ENCODE measurements around the gene ATXN1. TPM values are rescaled to one million over a fixed set of nuclear protein-coding genes. Genes with fewer than 3 reads are reported as not detected.

The ATXN1 gene
- total and polyA plus RNA-seq, 2 of the 13 experiments (the other 11 are each of a cell fraction or from before 2014, with no cell fraction given), result 20.7 to 39.5 TPM

- no peak overlapping the region for H3K4me3 ChIP-seq (replicated peaks in 1 of 3; ENCODE audit: insufficient read depth in 1 of 3, low read depth in 2 of 3, low read length in 3 of 3)
- H3K9me3 ChIP-seq (ENCODE audit: low read length), result no peaks in the 10 kb centered on the region
- ATAC-seq (no peak), DNase-seq (ENCODE audit: low spot score) (no peak), FAIRE-seq (no peak)
- no peak for TF ChIP-seq ZNF282 (IDR thresholded peaks at IDR 0.05; ENCODE audit: partially characterized antibody)
- no peak for TF ChIP-seq CBX1 (IDR thresholded peaks at IDR 0.05; ENCODE audit: low read depth)
- no peak for TF ChIP-seq ARID5B (CRISPR knock-in tag; IDR thresholded peaks at IDR 0.05)
- no peak overlapping the region for H3K4me2 ChIP-seq (ENCODE audit: low read depth, low read length)
- no peaks in the 10 kb centered on the region for H3K79me2 ChIP-seq (ENCODE audit: insufficient read depth, low read length)
- WGBS (ENCODE audit: low lambda C conversion rate), result 95% methylated on average over 6 of the region's 6 CpGs
- H3K27me3 ChIP-seq (ENCODE audit: control insufficient read depth in 1 of 2, insufficient read depth in 2 of 2, low read length in 2 of 2), result no peaks in the 10 kb centered on the region
- POLR2A ChIA-PET, result no interaction called here
- CTCF ChIA-PET (ENCODE audit: low intra/inter-chr PET ratio, low total read pairs), result no interaction called here
- in situ Hi-C loops (cut with HindIII; ENCODE audit: extremely low pct_ligation_motif_present, low pct_unique_long_range_greater_than_20kb), result no loop called here
- intact Hi-C loops (cut with micrococcal nuclease; ENCODE audit: unreplicated experiment), result no loop called here
- H3K9ac ChIP-seq (ENCODE audit: insufficient read depth, low read depth, low read length), result no peak overlapping the region
- no peaks in the 10 kb centered on the region for H4K20me1 ChIP-seq (ENCODE audit: insufficient read depth, low read length)
- no peak overlapping the region for H3K27ac ChIP-seq (ENCODE audit: extremely low read length, insufficient read depth, low read length)
- H2AFZ ChIP-seq (ENCODE audit: low read length), result no peak overlapping the region
- peaks cover 22 to 37% of the 10 kb centered on the region in 2 experiments for H3K36me3 ChIP-seq (replicated peaks in 1 of 2; ENCODE audit: control insufficient read depth in 1 of 2, insufficient read depth in 2 of 2, low read length in 2 of 2)
- BruUV-seq (replicated peaks), result no TSS peak
- no peaks in the 10 kb centered on the region for H3K4me1 ChIP-seq (ENCODE audit: insufficient read depth, low read length)
Observed at GRCh38 chr6:16651871-16652270, 109.4 kb downstream of the ATXN1 start.

GRCh38 chr6:16649890-16650289, 111.4 kb downstream of the ATXN1 start:
- Histone ChIP-seq H3K36me3 (replicated peaks in 1 of 2; ENCODE audit: control insufficient read depth in 1 of 2, insufficient read depth in 2 of 2, low read length in 2 of 2) (peaks cover 18 to 33% of the 10 kb centered on the region in 2 experiments), H3K4me2 (ENCODE audit: low read depth, low read length) (no peak overlapping the region), H3K9ac (ENCODE audit: insufficient read depth, low read depth, low read length) (no peak overlapping the region), H3K79me2 (ENCODE audit: insufficient read depth, low read length) (no peaks in the 10 kb centered on the region), H3K27me3 (ENCODE audit: control insufficient read depth in 1 of 2, insufficient read depth in 2 of 2, low read length in 2 of 2) (no peaks in the 10 kb centered on the region), H3K4me3 (replicated peaks in 1 of 3; ENCODE audit: insufficient read depth in 1 of 3, low read depth in 2 of 3, low read length in 3 of 3) (no peak overlapping the region), H3K4me1 (ENCODE audit: insufficient read depth, low read length) (peaks cover 18% of the 10 kb centered on the region), H2AFZ (ENCODE audit: low read length) (no peak overlapping the region), H3K27ac (ENCODE audit: extremely low read length, insufficient read depth, low read length) (no peak overlapping the region), H4K20me1 (ENCODE audit: insufficient read depth, low read length) (no peaks in the 10 kb centered on the region), H3K9me3 (ENCODE audit: low read length) (no peaks in the 10 kb centered on the region)
- intact Hi-C loops (cut with micrococcal nuclease; ENCODE audit: unreplicated experiment), result no loop called here
- in situ Hi-C loops (cut with HindIII; ENCODE audit: extremely low pct_ligation_motif_present, low pct_unique_long_range_greater_than_20kb), result no loop called here
- DNase-seq (ENCODE audit: low spot score) (no peak), FAIRE-seq (no peak), ATAC-seq (no peak)
- WGBS (ENCODE audit: low lambda C conversion rate), result 97% methylated on average over 5 of the region's 5 CpGs
- BruUV-seq (replicated peaks), result no TSS peak
- POLR2A ChIA-PET, result no interaction called here
- CTCF ChIA-PET (ENCODE audit: low intra/inter-chr PET ratio, low total read pairs), result no interaction called here
- TF ChIP-seq HNRNPH1 (optimal IDR thresholded peaks at IDR 0.05; ENCODE audit: low read depth, low read length) (no peak), MAFK (conservative IDR thresholded peaks at IDR 0.05 in 1 of 2, IDR thresholded peaks at IDR 0.05 in 1 of 2; ENCODE audit: low read length in 2 of 2) (peak; percentile 48 to 69), MIER2 (CRISPR knock-in tag; IDR thresholded peaks at IDR 0.05) (no peak), ZNF160 (CRISPR knock-in tag; IDR thresholded peaks at IDR 0.05) (no peak), MAFF (IDR thresholded peaks at IDR 0.05; ENCODE audit: low read depth, low read length) (0 out of 2 replicates have a peak, but pooled peaks have one; percentile 50), ZNF207 (IDR thresholded peaks at IDR 0.05; ENCODE audit: borderline replicate concordance) (no peak), NR2F1 (CRISPR knock-in tag; IDR thresholded peaks at IDR 0.05) (no peak), DDIT3 (CRISPR knock-in tag; IDR thresholded peaks at IDR 0.05) (no peak), ZFP36L2 (CRISPR knock-in tag; IDR thresholded peaks at IDR 0.05) (no peak)
